AG09309 (cell line): Measurements from ENCODE around the gene CD37.
"Not testable (repeated sequence)": the region's sequence is repeated elsewhere in the genome, so short reads cannot be mapped to it uniquely, and the experiment has no call there.

ENCODE experiments used
- DNase-seq: peaks from one replicate; pipeline ENCODE4 v3.0.0-alpha.2; 2010; ENCODE audit warnings: low read depth
- H3K4me3 ChIP-seq: 2 replicates; pipeline ENCODE4 v1.5.1; 2011; ENCODE audit warnings: mild to moderate bottlenecking, low read depth, low read length, moderate library complexity; ENCODE audit not compliant: control insufficient read depth
- TF ChIP-seq, protein P1 (sequence below): IDR thresholded peaks from 2 replicates; pipeline ENCODE4 v1.5.1; 2011; ENCODE audit warnings: mild to moderate bottlenecking, low read depth, low read length, inconsistent platforms; ENCODE audit not compliant: insufficient read depth, control insufficient read depth; ENCODE audit errors: missing control alignments

Gene CD37

DNA sequence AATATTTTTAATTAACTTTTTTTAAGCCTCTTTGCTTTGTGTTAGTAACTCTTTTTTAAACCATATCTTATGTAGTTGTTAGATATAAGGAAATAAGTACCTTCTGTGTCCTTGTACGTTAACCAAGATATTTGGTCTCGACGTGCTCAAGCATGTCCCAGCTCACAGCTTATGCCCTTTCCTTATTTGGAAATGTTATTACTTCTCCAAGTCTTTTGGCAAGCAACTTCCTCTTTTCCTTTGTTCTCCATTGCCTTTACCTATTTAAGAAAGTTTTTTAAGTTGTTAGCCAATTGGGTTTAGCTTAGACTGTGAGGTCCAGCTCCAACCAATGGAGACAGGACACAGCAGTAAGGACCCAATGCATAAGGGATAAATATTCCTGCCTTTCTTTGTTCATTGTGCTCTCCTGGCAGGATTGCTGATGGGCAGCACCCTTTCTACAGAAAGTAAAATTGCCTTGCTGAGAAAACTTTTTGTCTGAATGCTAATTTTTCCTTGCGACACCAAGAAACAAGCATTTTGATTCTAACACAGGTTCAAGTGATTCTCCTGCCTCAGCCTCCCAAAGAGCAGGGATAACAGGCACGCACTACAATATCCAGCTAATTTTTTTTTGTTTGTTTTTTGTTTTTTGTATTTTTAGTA is 33.6 kb downstream of the CD37 start:
- no peak for DNase-seq
- TF ChIP-seq, protein P1, sequence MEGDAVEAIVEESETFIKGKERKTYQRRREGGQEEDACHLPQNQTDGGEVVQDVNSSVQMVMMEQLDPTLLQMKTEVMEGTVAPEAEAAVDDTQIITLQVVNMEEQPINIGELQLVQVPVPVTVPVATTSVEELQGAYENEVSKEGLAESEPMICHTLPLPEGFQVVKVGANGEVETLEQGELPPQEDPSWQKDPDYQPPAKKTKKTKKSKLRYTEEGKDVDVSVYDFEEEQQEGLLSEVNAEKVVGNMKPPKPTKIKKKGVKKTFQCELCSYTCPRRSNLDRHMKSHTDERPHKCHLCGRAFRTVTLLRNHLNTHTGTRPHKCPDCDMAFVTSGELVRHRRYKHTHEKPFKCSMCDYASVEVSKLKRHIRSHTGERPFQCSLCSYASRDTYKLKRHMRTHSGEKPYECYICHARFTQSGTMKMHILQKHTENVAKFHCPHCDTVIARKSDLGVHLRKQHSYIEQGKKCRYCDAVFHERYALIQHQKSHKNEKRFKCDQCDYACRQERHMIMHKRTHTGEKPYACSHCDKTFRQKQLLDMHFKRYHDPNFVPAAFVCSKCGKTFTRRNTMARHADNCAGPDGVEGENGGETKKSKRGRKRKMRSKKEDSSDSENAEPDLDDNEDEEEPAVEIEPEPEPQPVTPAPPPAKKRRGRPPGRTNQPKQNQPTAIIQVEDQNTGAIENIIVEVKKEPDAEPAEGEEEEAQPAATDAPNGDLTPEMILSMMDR, result no peak
- H3K4me3 ChIP-seq, result no peak overlapping the region

DNA sequence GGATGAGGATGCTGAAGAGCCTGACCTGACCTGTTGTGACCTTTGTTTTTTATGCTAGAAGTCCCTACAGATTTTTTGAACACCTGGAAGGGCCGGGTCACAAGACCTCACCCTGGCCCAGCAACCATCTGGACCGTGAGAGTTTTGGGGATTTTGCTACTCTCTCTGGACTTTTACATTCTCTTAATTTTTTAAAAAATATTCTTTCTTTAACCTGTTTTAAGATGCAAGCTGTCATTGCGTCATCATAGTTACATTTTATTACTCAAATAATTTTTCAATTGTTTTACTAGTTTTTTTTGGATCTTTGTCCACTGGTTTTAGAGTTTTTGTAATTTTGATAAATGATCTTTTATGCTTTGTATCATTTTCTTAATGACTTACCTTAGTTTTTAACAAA is 36.0 kb downstream of the CD37 start:
- TF ChIP-seq, protein P1, result no peak
- H3K4me3 ChIP-seq, result no peak overlapping the region
- no peak for DNase-seq

DNA sequence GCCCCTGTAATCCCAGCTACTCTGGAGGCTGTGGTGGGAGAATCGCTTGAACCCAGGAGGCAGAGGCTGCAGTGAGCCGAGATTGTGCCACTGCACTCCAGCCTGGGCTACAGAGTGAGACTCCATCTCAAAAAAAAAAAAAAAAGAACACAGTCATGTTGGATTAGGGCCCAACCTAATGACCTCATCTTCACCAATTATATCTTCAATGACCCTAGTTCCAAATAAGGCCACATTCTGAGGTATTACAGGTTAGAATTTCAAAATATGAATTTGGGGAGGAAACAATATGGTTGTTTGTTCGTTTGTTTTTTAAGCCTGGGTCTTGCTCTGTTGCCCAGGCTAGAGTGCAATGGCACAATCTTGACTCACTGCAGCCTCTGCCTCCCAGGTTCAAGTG is 38.0 kb downstream of the CD37 start:
- not testable (repeated sequence) for DNase-seq

DNA sequence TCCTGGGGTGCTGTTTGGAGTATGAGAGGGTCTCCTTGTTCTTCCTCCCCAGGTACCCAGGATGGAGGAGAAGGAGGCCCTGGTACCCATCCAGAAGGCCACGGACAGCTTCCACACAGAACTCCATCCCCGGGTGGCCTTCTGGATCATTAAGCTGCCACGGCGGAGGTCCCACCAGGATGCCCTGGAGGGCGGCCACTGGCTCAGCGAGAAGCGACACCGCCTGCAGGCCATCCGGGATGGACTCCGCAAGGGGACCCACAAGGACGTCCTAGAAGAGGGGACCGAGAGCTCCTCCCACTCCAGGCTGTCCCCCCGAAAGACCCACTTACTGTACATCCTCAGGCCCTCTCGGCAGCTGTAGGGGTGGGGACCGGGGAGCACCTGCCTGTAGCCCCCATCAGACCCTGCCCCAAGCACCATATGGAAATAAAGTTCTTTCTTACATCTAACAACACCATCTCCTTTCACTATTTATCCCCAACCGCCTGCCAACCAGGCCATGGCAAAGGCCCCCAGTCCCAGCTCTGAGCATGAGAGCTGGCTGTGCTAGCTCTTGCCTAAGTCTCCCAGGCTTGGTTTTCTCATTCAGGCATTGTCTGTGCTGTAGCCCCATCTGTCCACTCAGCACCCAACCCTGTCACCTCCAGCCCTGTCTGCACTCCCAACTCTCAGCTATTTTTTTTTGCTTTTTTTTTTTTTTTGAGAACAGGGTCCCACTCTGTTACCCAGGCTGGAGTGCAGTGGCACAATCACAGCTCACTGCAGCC is 39.6 kb downstream of the CD37 start:
- DNase-seq, result no peak
- TF ChIP-seq, protein P1, result no peak
- no peak overlapping the region for H3K4me3 ChIP-seq

More for the DNA sequence above, 38.0 kb downstream of the CD37 start:
- not testable (repeated sequence) for H3K4me3 ChIP-seq

DNA sequence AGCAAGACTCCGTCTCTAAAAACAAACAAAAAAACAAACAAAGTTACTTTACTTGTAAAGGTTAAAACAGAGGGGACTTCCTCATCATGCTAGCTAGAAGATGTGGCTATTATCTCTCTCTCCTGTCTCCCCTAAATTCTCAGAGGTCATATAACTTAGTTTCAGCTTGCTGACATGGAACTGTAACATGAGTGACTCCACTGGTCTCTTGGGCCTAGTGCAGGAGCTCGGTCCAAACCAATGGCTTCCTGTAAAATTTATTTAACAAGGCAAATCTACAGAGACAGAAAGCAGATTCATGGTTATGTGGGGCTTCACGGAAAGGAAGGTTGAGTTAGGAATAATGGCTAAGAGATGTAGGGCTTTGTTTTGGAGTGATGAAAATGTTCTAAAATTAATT is 43.3 kb downstream of the CD37 start:
- no peak for DNase-seq
- TF ChIP-seq, protein P1, result no peak
- no peak overlapping the region for H3K4me3 ChIP-seq

DNA sequence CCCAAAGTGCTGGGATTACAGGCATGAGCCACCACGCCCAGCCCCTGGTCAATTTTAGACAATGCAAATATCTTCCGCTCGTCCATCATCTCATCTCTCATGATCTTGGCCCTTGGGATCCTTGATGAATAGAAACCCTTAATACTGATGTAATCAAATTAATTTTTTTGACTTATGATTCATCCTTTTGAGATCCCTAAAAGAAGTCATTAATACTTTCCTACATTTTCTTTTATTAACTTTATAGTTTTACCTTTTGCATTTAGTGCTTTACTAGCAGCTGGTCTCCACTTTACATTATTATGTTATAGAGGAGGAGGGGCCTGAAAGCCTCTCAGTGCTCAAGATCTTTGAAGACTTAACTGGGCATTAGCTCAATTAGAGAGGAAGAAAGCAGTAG is 45.2 kb downstream of the CD37 start:
- no peak for DNase-seq
- H3K4me3 ChIP-seq, result no peak overlapping the region
- TF ChIP-seq, protein P1, result no peak

DNA sequence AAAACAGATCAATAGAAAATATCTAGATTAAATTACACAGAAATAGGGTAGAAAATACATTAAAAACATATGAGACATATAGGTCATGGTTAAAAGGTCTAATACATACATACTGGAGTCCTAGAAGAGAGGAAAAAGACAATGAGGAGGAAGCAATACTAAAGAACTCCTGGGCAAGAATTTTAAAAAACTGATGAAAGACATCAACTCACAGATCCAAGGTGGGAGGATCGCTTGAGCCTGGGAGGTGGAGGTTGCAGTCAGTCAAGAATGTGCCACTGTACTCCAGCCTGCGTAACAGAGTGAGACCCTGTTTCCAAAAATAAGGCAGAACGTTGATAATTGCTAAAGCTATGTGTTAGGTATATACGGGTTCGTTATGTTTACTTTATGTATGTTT is 47.4 kb downstream of the CD37 start:
- no peak overlapping the region for H3K4me3 ChIP-seq
- TF ChIP-seq, protein P1, result no peak
- no peak for DNase-seq
